Natural killer cell (primary cell): ENCODE results near the gene NR5A1. TPM values are rescaled to one million over a fixed set of nuclear protein-coding genes. Genes with fewer than 3 reads are reported as not detected.

ENCODE experiments used
- ATAC-seq, 3 donors: fragments of 150-1000 bp in 2 of 3; fragments of 200-7000 bp in 1 of 3; cut with Tn5 transposase; 1 replicate in 1 of 3; 2 replicates in 2 of 3; pipeline ENCODE4 v1.10.0; 2021; ENCODE audit warnings: mild to moderate bottlenecking in 2 of 3, moderate library complexity in 2 of 3
- DNase-seq, 2 donors: peaks; one replicate each; pipeline versions ENCODE4 v3.0.0 to v3.0.0-alpha.2; 2013 to 2021; ENCODE audit warnings: mixed read lengths in 1 of 2
- H3K27ac ChIP-seq: one replicate; pipeline ENCODE4 v1.5.1; 2013; ENCODE audit warnings: mild to moderate bottlenecking, low read length
- H3K27me3 ChIP-seq: one replicate; pipeline ENCODE4 v1.6.1; 2013; ENCODE audit warnings: low read length; ENCODE audit not compliant: control insufficient read depth, insufficient read depth
- H3K36me3 ChIP-seq: one replicate; pipeline ENCODE4 v1.6.1; 2013; ENCODE audit warnings: low read length; ENCODE audit not compliant: control insufficient read depth, insufficient read depth
- H3K4me1 ChIP-seq: one replicate; pipeline ENCODE4 v1.6.1; 2013; ENCODE audit warnings: low read length; ENCODE audit not compliant: control insufficient read depth, insufficient read depth
- H3K4me3 ChIP-seq: one replicate; pipeline ENCODE4 v1.5.1; 2013; ENCODE audit warnings: low read length
- H3K9me3 ChIP-seq: one replicate; pipeline ENCODE4 v1.6.1; 2013; ENCODE audit warnings: low read length; ENCODE audit not compliant: control insufficient read depth, insufficient read depth
- H3K27ac Mint-ChIP-seq, 2 donors: one replicate each; pipeline ENCODE4 v1.8.0; 2022; ENCODE audit warnings: mild to moderate bottlenecking in 2 of 2, mixed read lengths in 2 of 2, moderate library complexity in 1 of 2
- H3K27me3 Mint-ChIP-seq, 2 donors: one replicate each; pipeline ENCODE4 v1.8.0; 2022; ENCODE audit warnings: low read depth in 2 of 2, mixed read lengths in 2 of 2
- H3K36me3 Mint-ChIP-seq: one replicate; pipeline ENCODE4 v1.8.0; 2022; ENCODE audit warnings: mixed read lengths
- H3K4me1 Mint-ChIP-seq, 2 donors: one replicate each; pipeline ENCODE4 v1.8.0; 2022; ENCODE audit warnings: mixed read lengths in 2 of 2
- H3K4me3 Mint-ChIP-seq: one replicate; pipeline ENCODE4 v1.8.0; 2022; ENCODE audit warnings: mild to moderate bottlenecking, moderate library complexity, mixed read lengths
- H3K9me3 Mint-ChIP-seq, 2 donors: one replicate each; pipeline ENCODE4 v1.8.0; 2022; ENCODE audit warnings: mixed read lengths in 2 of 2
- CTCF ChIP-seq: fragments of 200-600 bp; IDR thresholded peaks from one replicate; pipeline ENCODE4 v1.8.0; 2022; ENCODE audit warnings: antibody characterized with exemption
- WGBS: methylation state at CpG from one replicate; pipeline ENCODE4 v1.1.7; 2013; ENCODE audit warnings: missing lambda C conversion rate; ENCODE audit not compliant: insufficient coverage; 5-methylcytosine and 5-hydroxymethylcytosine counted together
- intact Hi-C: fragments of 100-400 bp; cut with micrococcal nuclease; formaldehyde crosslinking; loops from one replicate; pipeline ENCODE4 v1.14.2; 2022
- total RNA-seq, 4 donors: library from RNA; stranded (reverse); fragments of 120-200 nt in 1 of 4; gene quantifications; one replicate each; pipeline versions ENCODE4 v1.2.3 to v1.2.4, GENCODE V29; 2013 to 2022

The NR5A1 gene
- total RNA-seq: not detected
- total RNA-seq (2013): not detected

GRCh38 chr9:124506931-124507879 is at the start of gene NR5A1:
Gene NR5A1, minus strand, starts transcription at chr9:124507399. Its CDS starts 4,004 bp downstream, at chr9:124503395.
- peaks cover 7% of the 10 kb centered on the region for H3K4me1 ChIP-seq
- H3K9me3 Mint-ChIP-seq: no peaks in the 10 kb centered on the region
- no peaks in the 10 kb centered on the region for H3K9me3 ChIP-seq
- DNase-seq: no peak
- no peak within 1 kb of the TSS for H3K4me3 Mint-ChIP-seq
- peaks cover 7% of the 10 kb centered on the region for H3K36me3 Mint-ChIP-seq
- H3K27ac Mint-ChIP-seq: no peak within 1 kb of the TSS
- peaks cover 13% of the 10 kb centered on the region for H3K27me3 ChIP-seq
- TF ChIP-seq CTCF: no peak
- no peaks in the 10 kb centered on the region for H3K36me3 ChIP-seq
- H3K27ac ChIP-seq: no peak within 1 kb of the TSS
- H3K4me3 ChIP-seq: no peak within 1 kb of the TSS
- peaks cover 8% of the 10 kb centered on the region in 2 donors for H3K4me1 Mint-ChIP-seq
- WGBS: 92% methylated on average over 33 of the region's 34 CpGs
- intact Hi-C loops: no loop called here
- ATAC-seq: no peak
- H3K27me3 Mint-ChIP-seq: peaks cover 26 to 29% of the 10 kb centered on the region in 2 donors

DNA sequence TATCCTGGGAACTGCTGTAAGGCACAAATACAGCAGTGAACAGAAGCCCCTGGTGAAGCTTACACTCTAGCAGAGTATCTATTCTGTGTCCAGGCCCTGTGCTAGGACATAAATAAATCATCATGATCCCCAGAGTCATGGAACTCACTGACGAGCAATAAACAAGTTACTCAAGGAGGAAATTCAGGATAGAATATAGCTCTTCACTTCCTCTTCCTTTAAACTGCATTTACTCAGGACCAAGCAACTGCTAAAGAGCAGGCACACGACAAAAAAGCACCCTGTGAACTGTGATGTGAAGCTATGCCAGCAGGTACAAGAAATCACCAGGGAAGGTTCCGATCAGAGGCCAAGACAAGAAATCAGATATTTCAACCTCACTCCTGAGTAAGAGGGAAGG is 47.8 kb upstream of the NR5A1 start:
- peaks cover 4 to 10% of the 10 kb centered on the region in 2 donors for H3K27me3 Mint-ChIP-seq
- no peak overlapping the region for H3K27ac Mint-ChIP-seq
- intact Hi-C loops: no loop called here
- WGBS: 75% methylated on average over 3 of the region's 3 CpGs
- no peaks in the 10 kb centered on the region for H3K36me3 ChIP-seq
- no peaks in the 10 kb centered on the region for H3K27me3 ChIP-seq
- H3K27ac ChIP-seq: no peak overlapping the region
- no peaks in the 10 kb centered on the region for H3K4me1 Mint-ChIP-seq
- H3K36me3 Mint-ChIP-seq: no peaks in the 10 kb centered on the region
- no peaks in the 10 kb centered on the region for H3K9me3 Mint-ChIP-seq
- no peak for ATAC-seq
- no peaks in the 10 kb centered on the region for H3K4me1 ChIP-seq
- no peak for DNase-seq
- no peak overlapping the region for H3K4me3 Mint-ChIP-seq
- no peak for TF ChIP-seq CTCF
- H3K9me3 ChIP-seq: no peaks in the 10 kb centered on the region
- H3K4me3 ChIP-seq: no peak overlapping the region

- no peak overlapping the region for H3K27ac ChIP-seq
- Mint-ChIP-seq H3K27ac (no peak overlapping the region), H3K27me3 (peaks cover 6 to 10% of the 10 kb centered on the region in 2 donors), H3K9me3 (no peaks in the 10 kb centered on the region), H3K4me3 (no peak overlapping the region), H3K4me1 (no peaks in the 10 kb centered on the region), H3K36me3 (no peaks in the 10 kb centered on the region)
- no peaks in the 10 kb centered on the region for H3K9me3 ChIP-seq
- TF ChIP-seq CTCF: no peak
- H3K4me3 ChIP-seq: no peak overlapping the region
- H3K36me3 ChIP-seq: no peaks in the 10 kb centered on the region
- 87% methylated on average over 2 of the region's 3 CpGs for WGBS
- no peaks in the 10 kb centered on the region for H3K4me1 ChIP-seq
- H3K27me3 ChIP-seq: no peaks in the 10 kb centered on the region
- ATAC-seq: no peak
- intact Hi-C loops: no loop called here
- DNase-seq: no peak
These were observed 46.5 kb upstream of the NR5A1 start for GRCh38 chr9:124553738-124554137.
